Measurements from ENCODE around the gene NEK11.

NEK11 gene

GRCh38 chr3:131218196-131218595 is 191.5 kb downstream of the NEK11 start:
- no peak for DNase-seq (ENCODE audit: low spot score)

GRCh38 chr3:131221731-131222130 is 195.1 kb downstream of the NEK11 start:
- no peak for DNase-seq (ENCODE audit: low spot score)
- in situ Hi-C loops (cut with MboI; ENCODE audit: low sequenced_read_pairs, unreplicated experiment) = no loop called here
- no peak for TF ChIP-seq CTCF (IDR thresholded peaks at IDR 0.05; ENCODE audit: borderline replicate concordance, control extremely low read depth, extremely low read depth, insufficient read depth, missing control alignments)

More at GRCh38 chr3:131218196-131218595, 191.5 kb downstream of the NEK11 start:
- in situ Hi-C loops (cut with MboI; ENCODE audit: low sequenced_read_pairs, unreplicated experiment) = no loop called here
- TF ChIP-seq CTCF (IDR thresholded peaks at IDR 0.05; ENCODE audit: borderline replicate concordance, control extremely low read depth, extremely low read depth, insufficient read depth, missing control alignments) = no peak

GRCh38 chr3:131222599-131222998 is 195.9 kb downstream of the NEK11 start:
- TF ChIP-seq CTCF (IDR thresholded peaks at IDR 0.05; ENCODE audit: borderline replicate concordance, control extremely low read depth, extremely low read depth, insufficient read depth, missing control alignments) = no peak
- in situ Hi-C loops (cut with MboI; ENCODE audit: low sequenced_read_pairs, unreplicated experiment) = no loop called here
- DNase-seq (ENCODE audit: low spot score) = no peak

- TF ChIP-seq CTCF (IDR thresholded peaks at IDR 0.05; ENCODE audit: borderline replicate concordance, control extremely low read depth, extremely low read depth, insufficient read depth, missing control alignments) = no peak
- no peak for DNase-seq (ENCODE audit: low spot score)
- in situ Hi-C loops (cut with MboI; ENCODE audit: low sequenced_read_pairs, unreplicated experiment) = no loop called here
Measured at GRCh38 chr3:131223373-131224289, 197.0 kb downstream of the NEK11 start.

GRCh38 chr3:131224886-131225550 is 198.3 kb downstream of the NEK11 start:
- no peak for DNase-seq (ENCODE audit: low spot score)
- no peak for TF ChIP-seq CTCF (IDR thresholded peaks at IDR 0.05; ENCODE audit: borderline replicate concordance, control extremely low read depth, extremely low read depth, insufficient read depth, missing control alignments)
- in situ Hi-C loops (cut with MboI; ENCODE audit: low sequenced_read_pairs, unreplicated experiment) = no loop called here

GRCh38 chr3:131228522-131228921 is 201.8 kb downstream of the NEK11 start:
- in situ Hi-C loops (cut with MboI; ENCODE audit: low sequenced_read_pairs, unreplicated experiment) = no loop called here
- TF ChIP-seq CTCF (IDR thresholded peaks at IDR 0.05; ENCODE audit: borderline replicate concordance, control extremely low read depth, extremely low read depth, insufficient read depth, missing control alignments) = no peak
- no peak for DNase-seq (ENCODE audit: low spot score)
